Measurements from ENCODE around the gene SYT3.

The SYT3 gene

GRCh38 chr19:50661766-50662650 lies 22.3 kb upstream of the SYT3 start:
- no peak for DNase-seq

- no peak for DNase-seq
Observed at GRCh38 chr19:50661023-50661422, 21.3 kb upstream of the SYT3 start.

DNA sequence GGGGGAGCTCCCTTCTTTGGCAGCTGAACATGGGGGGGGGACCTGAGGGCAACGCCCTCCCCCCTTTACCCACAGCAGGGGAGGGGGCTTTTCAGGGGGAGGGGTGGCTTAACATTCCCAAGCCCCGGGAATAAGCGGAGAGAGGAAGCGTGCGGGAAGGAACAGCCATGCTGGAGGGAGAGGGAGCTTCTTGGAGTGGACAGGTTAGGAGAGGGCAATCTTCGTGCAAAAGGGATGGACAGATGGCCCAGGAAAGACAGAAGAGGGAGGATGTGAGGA lies 20.3 kb upstream of the SYT3 start:
- no peak for DNase-seq

DNA sequence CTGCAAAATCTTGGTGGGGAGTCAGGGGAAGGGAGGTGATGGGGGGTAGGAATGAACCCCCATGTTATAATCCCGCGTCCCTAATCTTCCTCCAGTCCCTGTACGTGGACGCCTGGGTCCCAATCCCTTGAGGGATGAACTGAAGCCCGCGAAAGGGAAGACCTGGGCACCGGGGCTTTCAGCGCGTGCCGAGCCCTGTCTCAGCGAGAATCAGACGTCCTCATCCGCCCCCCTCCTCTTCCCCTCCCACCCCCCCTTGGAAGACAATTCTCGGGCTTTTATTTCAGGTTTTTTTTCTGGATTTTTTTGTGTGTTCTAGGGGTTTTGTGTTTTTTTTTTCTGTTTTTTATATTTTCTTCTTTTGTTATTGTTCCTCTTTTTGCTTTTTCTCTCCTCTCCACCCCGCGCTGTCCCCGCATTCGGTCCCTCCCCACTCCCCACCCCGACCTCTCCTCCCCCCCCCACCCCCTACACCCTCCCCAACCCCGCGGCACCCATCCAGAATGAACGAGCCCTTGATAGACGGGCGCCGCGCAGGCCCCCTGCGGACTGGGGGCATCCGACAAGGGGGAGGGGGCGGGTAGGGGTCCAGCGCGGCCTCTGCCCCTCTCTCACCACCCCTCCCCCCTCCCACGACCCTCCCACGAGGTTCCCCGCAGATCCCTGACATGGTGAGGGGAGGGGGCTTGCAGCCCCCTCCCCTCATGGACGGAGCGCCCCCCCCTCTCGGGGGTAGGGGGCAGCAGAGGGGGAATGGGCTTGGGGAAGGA lies 19.8 kb upstream of the SYT3 start:
- no peak for DNase-seq

GRCh38 chr19:50658441-50659317 lies 19.0 kb upstream of the SYT3 start:
- peak; percentile 93 for DNase-seq

GRCh38 chr19:50657712-50658440 lies 18.2 kb upstream of the SYT3 start:
- DNase-seq = peak; percentile 100

- DNase-seq = no peak
Observed at GRCh38 chr19:50657222-50657669, 17.6 kb upstream of the SYT3 start.

DNA sequence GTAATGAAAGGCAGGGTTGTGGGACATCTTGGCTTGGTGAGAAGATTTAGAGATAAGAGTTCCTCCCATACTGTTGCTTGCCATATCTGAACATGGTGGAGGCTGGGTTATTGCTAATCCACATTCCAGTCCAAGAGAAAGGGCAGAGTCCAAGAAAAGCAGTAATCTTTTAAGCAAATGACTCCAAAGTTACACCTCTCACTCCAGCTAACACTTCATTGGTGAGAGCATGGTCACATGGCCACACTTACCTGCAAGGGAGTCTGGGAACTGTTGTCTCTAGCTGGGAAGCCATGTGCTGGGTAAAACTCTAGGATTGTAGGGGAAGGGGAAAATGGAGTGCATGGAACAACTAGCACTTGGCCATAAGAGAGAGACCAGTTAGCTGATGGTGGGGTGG lies 15.2 kb upstream of the SYT3 start:
- DNase-seq = no peak

- DNase-seq = no peak
Observed at GRCh38 chr19:50652722-50653121, 13.0 kb upstream of the SYT3 start.

GRCh38 chr19:50651174-50651573 lies 11.5 kb upstream of the SYT3 start:
- no peak for DNase-seq

GRCh38 chr19:50649433-50650391 lies 10.0 kb upstream of the SYT3 start, which contains the start of gene C19orf81:
Gene C19orf81 (plus strand): TSS chr19:50649445. CDS start chr19:50649445, 0 bp downstream.
- peak; percentile 57 for DNase-seq

DNA sequence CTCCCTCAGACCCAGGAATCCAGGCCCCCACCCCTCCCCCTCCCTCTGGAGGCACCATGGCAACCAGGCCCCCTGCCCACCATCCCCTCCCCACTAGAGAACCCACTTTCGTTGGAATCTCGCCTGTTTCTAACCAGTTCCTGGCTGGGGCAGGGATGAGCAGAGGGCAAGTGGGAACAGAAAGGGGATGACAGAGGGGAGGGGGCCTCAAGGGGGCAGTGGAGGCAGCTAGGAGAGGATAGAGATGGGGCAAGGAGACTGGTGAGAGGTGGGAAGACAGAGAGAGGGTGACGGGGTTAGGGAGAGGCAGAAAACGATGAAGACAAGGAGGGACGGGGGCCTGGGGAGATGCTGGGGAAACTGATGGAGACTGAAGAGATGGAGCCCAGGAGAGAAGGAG lies 9.0 kb upstream of the SYT3 start:
- no peak for DNase-seq

DNA sequence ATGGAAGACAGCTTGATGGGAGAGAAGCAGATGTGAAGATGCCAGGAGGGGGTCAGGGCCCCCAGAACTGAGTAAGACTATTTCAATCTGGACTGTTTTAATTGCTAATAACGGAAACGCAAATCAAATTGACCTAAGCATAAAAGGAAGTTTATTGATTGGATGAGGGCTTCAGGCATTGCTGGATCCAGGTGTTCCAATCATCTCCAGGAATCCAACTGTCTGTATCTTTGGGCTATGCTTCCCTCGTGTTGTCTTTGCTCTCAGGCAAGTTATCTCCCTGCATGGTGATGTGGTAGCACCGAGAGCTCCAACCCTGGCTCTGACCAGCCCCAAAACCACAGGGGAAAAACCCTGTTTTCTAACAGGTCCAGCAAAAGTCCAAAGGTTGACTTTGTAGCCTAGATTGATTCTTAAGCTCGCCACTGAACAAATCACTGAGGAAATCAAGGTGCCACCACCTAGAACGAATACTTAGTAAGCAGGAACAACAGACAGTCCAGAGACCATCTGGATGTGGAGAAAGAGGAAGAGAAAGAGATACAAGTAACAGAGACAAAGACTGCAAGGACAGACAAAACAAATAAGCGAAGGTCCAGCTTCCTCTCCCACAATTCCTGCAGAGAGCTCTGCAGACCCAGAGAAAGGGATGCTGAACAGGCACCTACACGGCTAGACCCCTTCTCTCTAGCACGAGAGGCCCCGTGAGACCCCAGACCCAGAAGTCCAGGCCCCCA lies 8.4 kb upstream of the SYT3 start:
- DNase-seq = peak; percentile 72

- DNase-seq = peak; percentile 44
Observed at GRCh38 chr19:50646074-50646807, 6.6 kb upstream of the SYT3 start.

DNA sequence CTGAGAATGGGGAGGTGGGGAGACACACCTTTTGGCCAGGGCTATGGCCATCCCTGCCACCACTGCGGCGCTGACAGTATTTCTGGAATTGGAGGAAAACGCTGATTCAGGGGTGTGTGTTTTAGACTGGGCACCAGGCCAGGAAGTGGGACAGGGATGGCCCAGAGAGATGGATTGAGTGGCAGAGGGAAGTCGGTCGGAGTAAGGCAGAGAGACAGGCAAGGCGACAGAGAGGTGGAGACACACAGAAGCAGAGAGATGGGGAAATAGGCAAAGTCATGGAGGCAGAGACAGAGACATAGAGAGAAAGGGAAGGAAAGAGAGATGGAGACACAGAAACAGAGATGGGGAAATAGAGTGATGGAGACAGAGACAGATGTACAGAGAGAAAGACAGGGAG lies 5.4 kb upstream of the SYT3 start:
- DNase-seq = no peak

DNA sequence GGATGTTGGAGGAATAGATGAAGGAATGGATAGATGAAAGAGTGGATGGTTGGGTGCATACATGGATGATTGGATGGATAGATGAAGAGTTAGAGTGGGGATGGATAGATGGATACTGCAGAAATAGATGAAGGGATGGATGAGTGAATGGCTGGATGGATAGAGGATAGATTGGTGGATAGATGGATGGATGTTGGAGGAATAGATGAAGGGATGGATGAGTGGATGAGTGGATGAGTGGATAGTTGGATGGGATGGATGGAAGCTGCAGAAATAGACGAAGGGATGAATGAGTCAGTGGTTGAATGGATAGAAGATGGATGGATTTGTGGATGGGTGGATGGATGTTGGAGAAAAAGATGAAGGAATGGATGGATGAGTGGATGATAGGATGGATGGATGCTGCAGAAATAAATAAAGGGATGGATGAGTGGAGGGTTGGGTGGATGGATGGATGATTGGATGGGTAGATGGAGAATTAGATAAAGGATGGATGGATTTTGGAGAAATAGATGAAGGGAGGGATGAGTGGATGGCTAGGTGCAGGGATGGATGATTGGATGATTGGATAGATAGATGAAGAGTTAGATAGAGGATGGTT lies 4.7 kb upstream of the SYT3 start:
- DNase-seq = no peak

- DNase-seq = no peak
Observed at GRCh38 chr19:50640368-50640767, 687 bp upstream of the SYT3 start.

GRCh38 chr19:50638600-50638999 lies 1.1 kb downstream of the SYT3 start:
- DNase-seq = no peak

DNA sequence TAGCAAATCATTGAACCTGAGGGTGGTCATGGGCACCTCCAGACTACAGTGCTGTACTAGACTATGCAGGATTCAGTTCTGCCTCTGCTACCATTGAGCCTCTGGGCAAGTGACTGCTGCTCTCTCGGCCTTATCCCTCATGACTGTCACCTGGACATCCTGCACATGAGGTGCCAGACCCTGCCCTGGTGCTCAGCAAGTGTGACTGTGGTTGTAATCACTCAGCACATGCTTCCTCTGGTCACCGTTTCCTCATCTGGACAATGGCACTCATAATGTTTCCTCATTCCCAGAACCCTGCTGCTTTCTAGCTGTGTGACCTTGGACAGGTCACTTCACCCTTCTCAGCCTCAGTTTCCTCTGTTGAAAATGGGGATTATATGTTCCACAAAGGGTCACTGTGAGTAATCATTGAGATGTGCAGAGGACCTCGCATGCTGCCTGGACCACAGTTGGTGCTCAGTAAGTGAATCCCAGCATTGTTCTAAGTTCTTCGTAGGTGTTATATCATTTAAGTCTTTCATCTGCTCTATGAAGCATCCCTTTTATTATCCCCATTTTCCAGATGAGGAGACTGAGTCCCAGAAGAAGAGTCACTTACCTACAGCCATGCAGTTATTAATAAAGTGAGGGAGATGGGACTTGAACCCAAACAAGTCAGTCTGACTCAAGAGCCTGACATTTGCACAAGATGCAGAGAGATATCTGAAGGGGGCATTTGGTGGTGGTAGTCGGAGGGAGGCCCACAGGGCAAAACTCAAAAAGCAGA lies 3.2 kb downstream of the SYT3 start:
- no peak for DNase-seq
